ENCODE results near the gene FAM118A.

FAM118A gene

GRCh38 chr22:45381348-45381747 lies 71.6 kb downstream of the FAM118A start:
- DNase-seq (ENCODE audit: low spot score): no peak

- DNase-seq (ENCODE audit: low spot score): no peak
Measured at GRCh38 chr22:45389546-45389945, 79.8 kb downstream of the FAM118A start.

All from globus pallidus (tissue), 1 donor.